ENCODE measurements around the gene CFDP1.
A peak's percentile ranks its signal among the peaks of the same experiment; 100 is the strongest.

The CFDP1 gene

DNA sequence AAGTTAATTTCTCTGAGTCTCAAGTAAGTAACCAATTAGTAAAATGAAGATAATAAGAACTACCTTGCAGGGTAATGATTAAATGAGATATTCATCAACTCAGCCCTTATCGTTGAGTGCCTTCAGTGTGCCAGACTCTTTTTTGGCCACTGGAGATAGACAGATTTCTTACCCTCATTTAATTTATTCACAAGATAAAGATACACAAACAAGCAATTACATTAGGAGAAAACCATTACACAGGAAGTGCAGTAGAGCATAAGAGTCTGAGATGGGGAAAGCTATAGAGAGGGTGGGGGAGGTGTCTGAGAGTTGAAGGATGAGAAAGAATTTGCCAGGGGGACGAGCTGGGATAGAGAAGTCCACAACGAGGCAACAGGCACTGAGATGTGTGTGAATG is 109.4 kb downstream of the CFDP1 start:
- no peak for DNase-seq (ENCODE audit: low read depth in 4 of 4, low spot score in 1 of 4)

DNA sequence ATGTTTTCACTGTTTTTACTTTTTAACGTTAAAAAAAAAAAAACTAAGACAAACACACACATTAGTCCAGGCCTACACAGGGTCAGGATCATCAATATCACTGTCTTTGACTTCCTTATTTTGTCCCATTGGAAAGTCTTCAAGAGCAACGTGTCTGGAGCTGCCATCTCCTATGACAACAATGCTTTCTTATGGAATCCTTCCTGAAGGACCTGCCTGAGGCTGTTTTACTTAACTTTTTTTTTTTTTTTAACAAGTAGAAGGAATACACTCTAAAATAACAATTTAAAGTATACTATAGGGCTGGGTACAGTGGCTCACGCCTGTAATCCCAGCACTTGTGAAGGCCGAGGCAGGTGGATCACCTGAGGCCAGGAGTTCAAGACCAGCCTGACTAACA is 110.1 kb downstream of the CFDP1 start:
- DNase-seq (ENCODE audit: low read depth in 4 of 4, low spot score in 1 of 4) = no peak

DNA sequence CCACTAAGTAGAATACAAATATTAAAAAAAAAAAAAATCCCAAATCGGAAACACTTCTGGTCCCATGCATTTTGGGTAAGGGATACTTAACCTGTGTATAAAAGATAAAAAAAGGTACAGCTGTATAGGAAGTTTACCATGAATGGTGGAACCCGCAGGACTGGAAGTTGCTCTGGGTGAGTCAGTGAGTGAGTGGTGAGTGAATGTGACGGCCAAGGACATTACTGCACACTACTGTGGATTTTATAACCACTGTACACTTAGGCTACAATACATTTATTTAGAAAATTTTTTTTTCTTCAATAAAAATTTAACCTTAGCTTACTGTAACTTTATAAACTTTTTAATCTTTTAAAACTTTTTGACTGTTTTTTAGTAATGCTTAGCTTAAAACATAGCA is 110.6 kb downstream of the CFDP1 start:
- no peak for DNase-seq (ENCODE audit: low read depth in 4 of 4, low spot score in 1 of 4)

DNA sequence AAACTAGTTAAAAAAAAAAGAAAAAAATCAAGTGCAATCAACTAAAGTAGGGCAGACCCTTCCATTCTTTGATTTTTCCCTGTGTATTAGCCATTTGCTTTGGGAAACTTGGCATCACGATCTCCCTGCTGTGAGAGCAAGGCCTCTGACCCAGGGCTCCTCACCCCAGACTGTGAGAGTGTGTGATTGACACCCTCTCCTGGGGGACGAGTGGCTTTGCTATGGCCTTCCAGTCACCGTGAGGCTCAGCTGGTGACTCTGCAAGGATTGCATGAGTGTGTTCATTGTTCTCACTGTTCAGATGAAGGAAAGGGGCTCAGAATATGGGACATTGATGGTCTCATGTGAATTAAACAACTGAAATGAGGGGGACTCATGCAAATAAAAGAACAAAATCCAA is 112.9 kb downstream of the CFDP1 start:
- DNase-seq (ENCODE audit: low read depth in 4 of 4, low spot score in 1 of 4) = no peak

DNA sequence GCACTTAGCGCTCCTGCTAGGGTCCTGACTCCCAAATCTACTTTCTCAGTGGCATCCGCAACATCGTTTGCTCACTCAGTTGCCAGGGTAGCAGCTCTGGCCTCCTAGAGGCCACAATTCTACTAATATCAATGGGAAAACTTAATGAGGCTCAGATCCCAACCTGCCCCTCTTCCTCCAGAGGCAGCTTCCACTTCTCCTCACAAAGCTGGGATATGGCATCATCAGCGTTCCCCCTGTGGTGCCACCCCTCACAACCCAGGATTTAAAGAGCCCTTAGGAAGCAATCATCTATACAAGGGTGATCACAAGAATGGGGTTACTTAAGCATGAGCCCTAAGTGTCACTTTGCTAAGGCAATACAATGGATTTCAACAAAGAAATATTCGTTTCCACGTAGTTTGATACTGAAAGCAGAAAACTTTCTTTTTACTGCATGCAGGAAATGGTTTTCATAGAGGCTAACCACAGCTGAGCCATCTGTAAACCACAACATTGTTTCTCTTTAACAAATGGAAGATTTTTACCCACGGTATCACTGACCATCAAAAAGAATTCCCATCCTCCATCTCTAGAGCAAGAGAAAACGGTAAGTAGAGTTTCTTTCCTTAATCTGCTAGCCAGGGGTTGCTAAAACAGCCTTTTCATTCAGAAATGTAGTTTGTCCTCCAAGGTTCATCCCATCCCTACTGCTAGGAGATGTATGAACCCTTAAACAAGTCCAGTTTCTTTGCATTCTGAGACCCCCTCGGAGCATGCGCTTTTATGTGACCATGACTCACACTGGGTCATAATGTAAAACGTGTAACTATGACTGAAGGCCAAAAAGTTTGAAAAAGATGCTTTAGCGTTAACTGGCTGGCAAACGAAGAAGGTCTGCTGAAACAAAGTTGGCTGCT is 113.5 kb downstream of the CFDP1 start:
- no peak for DNase-seq (ENCODE audit: low read depth in 4 of 4, low spot score in 1 of 4)

DNA sequence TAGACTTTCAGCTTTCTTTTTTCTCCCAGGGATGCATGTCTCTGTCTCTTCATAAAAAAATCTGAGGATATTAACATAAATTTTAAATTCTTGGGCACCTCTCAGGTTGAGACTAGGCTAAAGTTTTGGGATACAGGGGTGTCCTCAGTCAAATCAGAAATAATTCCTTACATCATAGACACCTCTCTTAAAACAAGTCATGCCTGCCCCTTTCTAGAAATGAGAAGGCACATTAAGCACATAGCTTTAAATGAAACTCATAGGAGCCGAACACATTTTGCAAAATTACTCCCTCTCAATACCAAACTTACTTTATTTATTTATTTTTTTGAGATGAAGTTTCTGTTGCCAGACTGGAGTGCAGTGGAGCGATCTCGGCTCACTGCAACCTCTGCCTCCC is 114.6 kb downstream of the CFDP1 start:
- DNase-seq (ENCODE audit: low read depth in 4 of 4, low spot score in 1 of 4) = no peak

DNA sequence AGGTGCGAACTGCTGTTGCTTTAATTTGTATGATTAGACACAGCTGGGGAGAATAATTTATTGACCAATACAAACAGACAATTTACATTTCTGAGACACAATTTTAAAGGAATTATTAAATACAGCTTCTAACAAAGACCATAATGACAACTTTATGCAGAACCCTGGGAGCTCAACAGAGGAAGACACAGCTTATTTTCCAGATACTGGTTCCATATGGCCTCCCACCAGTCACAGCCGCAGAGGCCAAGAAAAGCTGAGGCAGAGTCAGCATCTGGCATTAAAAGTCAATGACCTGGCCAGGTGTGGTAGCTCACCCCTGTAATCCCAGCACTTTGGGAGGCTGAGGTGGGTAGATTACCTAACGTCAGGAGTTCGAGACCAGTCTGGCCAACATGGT is 115.8 kb downstream of the CFDP1 start:
- DNase-seq (ENCODE audit: low read depth in 4 of 4, low spot score in 1 of 4) = no peak

DNA sequence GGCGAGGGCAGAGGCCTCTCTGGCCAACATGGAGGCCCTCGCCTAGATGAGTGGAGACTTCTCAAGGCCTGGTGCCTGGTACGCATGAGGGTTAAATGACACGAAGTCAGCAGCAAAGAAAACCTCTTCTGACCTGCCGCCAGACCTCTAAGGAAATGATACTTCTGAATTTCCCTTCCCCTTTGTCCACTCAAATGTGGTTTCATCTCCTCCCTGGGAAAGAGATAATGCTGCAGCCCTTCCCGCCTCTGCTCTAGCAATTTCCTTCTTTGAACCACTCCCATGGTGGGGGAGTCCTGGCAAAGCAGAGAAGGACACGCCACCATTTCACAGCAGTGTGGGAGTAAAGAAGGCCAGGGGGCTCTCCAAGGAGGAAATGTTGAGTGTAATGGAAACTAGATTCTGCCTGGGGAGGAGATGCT is 116.2 kb downstream of the CFDP1 start:
- no peak for DNase-seq (ENCODE audit: low read depth in 4 of 4, low spot score in 1 of 4)

DNA sequence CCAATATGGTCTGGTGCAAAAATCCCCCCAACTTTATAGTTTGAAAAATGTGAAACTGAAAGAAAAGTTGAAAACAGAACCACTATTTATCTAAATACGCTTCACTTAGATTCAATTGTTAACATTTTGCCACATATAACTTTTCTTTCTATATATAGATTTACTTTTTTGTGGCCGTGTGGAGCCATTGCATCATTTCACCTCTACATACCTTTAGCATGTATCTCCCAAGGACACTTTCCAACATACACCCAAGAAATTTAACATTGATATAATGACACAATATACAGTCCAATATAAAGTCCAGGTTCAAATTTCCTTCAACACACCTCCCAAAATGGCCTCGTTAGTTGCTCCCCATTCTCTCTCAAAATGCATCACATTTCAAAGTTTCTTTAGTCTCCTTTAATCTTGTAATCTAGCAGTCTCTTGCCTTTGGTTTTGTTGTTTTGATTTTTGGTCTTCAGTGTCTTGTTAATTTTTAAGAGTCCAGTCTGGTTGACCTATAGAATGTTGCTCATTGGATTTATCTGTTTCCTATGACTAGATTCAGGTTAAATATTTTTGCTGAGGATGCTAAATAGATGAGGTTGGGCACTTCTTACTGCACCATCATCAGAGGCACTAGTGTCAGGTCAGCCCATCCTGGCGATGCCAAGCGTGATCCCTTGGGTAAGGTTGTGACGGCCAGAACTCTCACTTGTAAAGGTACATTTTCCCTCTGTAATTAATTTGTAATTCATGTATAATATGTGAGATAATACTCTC is 117.6 kb downstream of the CFDP1 start:
- DNase-seq (ENCODE audit: low read depth in 4 of 4, low spot score in 1 of 4) = no peak

DNA sequence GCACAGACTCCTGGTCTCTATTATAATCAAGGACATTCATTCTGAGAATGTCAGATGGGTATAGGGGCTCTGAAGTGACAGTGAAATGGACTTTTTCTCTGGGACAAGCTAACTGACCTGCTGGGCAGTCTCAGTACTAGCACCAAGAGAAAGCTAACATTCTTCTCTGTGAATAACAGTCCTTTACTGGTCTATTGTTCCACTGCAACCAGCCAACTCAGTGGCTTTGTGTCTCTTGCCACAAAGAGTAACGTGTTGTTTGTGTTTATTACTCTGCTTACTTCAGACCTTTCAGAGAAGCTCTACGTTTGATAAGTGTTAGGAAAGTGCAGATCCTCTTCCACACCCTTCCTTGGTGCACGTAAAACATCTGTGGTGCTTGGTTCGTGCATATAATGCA is 120.4 kb downstream of the CFDP1 start:
- DNase-seq (ENCODE audit: low read depth in 4 of 4, low spot score in 1 of 4) = no peak

DNA sequence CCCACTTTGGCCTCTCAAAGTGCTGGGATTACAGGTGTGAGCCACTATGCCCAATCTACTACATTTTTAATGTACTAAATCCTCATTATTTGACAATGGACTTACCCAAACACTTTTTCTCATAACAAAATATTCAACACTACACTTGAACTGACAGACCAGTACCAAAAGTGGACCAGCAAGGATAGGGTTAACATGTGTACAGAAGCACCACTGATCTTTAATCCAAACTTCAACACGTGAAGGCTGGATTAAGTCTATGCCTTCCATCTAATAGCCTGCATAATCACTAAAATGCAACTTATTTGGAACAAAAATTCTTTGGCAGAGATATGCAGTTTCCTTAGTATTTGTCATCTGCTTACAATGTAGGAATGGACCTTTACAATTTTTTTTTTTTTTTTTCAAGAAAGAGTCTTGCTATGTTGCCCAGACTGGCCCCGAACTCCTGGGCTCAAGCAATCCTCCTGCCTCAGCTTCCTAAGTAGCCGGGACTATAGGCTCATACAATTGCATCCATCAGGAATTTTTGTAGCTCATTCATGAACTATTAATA is 121.8 kb downstream of the CFDP1 start:
- DNase-seq (ENCODE audit: low read depth in 4 of 4, low spot score in 1 of 4) = no peak

DNA sequence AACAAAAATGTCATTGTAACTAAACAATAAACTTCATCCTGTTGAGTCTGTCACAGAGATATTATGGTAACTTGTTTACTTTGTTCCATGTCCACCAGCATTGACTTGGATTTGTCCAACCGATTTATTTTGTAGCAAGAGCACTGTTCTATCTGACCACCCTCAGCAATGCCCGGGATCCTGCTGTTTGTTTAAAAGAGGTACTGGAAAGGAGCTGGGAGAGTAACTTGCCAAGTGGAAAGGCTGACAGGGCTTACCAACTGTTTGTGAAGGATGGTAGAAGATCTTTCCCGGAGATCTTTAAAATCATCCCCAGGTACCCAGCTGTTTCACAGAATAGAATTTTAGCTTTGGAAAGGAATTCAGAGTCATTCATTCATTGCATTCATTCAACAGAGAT is 122.8 kb downstream of the CFDP1 start:
- DNase-seq (ENCODE audit: low read depth in 4 of 4, low spot score in 1 of 4) = no peak

DNA sequence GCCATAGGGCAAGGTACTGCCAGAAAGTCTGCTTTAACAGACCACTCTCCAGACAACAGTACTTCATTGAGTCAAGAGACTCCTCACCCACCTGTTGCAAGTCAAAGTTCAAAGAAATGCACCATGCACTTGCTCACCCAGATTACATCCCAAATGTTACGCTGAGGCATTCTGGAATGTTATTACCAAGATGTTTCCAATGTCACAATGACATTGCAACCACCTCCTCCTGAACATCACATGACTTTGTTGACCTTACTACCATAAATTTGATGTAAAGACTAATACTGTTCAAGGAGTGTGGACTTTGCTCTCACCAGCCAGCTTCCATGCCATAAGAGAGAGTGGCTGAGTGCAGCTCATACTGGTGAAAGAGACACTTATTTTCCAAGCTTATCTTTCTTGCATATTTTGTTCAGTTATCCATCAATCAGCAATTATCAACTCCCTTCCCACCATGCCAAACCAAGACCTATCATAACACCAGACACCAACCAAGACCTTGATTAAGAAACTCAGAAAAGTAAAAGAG is 123.3 kb downstream of the CFDP1 start:
- no peak for DNase-seq (ENCODE audit: low read depth in 4 of 4, low spot score in 1 of 4)

DNA sequence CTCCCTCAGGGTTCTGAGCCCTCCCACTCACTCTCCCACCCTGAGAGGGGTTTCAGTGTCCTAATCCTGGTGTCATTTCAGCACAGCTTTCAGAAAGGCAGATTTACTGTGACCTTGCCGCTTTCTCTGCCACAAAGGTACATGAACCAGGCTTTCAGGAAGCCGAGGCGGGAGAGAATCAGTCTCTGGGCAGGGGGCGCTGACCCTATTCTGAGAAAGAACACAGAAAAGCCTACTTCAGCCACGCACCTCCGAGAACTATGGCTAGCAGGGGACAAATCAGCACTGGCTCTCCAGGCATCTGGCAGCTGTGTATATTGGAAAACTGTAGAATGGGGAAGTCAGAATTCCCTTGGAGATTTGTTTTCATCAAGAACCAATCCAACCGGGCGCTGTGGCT is 124.1 kb downstream of the CFDP1 start:
- DNase-seq (ENCODE audit: low read depth in 4 of 4, low spot score in 1 of 4) = no peak

DNA sequence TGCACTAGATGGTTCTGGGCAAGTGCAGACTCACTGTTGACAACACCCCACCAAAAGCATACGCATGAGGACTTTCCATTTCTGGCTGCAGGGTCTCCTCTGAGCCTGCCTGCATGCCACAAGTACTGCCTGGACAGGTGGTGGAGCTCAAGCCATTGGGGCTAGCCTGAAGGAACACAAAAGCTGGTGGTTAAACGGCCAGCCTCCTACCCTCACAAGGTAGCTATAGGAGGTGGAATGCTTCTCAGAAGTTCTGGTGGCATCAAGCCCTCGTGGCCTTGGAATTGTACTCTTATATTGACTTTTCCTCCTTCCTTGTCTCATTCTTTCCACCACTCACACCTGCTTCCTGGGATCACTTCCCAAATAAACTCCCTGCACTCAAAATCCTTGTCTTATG is 125.3 kb downstream of the CFDP1 start:
- DNase-seq (ENCODE audit: low read depth in 4 of 4, low spot score in 1 of 4) = no peak

DNA sequence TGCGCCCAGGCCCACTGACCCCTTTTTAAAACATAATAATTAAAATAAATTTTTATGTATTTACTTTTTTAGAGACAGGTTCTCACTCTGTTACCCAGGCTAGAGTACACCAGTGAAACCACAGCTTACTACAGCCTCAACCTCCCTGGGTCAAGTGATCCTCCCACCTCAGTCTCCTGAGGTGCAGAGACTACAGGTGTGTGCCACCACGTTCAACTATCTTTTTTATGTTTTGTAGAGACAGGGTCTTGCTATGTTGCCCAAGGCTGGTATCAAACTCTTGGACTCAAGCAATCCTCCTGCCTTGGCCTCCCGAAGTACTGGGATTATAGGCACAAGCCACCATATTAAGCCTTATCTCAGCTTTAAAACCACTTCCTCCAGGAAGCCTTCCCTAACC is 125.8 kb downstream of the CFDP1 start:
- DNase-seq (ENCODE audit: low read depth in 4 of 4, low spot score in 1 of 4) = no peak

DNA sequence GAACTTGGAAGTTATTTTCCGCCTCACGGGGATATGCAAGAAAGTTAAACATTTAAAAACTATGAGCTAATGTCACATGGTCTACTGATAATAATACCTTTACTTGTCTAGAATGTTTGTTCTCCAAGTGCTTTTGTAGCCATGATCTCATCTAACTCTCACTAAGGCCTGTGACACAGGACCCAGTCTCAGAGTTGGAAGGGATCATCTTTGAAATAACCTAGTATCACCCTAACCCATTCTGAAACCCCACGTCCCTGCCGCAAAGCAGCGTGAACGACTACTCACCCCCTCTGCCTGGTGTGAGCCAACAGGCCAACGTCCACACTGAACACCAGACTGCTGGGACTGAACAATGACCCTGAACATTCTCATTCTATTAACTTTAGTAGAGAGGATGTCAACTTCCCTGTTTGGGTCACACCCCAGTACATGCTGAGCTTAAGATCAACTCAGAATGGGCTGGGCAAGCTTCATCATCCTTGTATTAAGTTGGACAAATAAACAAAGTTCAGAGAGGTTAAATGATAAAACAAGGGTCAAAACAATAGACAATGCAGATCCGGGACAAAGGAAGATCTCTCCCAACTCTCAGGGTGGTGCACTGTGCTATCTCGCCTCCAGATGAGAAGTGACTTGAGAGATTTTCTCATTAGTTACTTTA is 127.1 kb downstream of the CFDP1 start:
- DNase-seq (ENCODE audit: low read depth in 4 of 4, low spot score in 1 of 4) = no peak

DNA sequence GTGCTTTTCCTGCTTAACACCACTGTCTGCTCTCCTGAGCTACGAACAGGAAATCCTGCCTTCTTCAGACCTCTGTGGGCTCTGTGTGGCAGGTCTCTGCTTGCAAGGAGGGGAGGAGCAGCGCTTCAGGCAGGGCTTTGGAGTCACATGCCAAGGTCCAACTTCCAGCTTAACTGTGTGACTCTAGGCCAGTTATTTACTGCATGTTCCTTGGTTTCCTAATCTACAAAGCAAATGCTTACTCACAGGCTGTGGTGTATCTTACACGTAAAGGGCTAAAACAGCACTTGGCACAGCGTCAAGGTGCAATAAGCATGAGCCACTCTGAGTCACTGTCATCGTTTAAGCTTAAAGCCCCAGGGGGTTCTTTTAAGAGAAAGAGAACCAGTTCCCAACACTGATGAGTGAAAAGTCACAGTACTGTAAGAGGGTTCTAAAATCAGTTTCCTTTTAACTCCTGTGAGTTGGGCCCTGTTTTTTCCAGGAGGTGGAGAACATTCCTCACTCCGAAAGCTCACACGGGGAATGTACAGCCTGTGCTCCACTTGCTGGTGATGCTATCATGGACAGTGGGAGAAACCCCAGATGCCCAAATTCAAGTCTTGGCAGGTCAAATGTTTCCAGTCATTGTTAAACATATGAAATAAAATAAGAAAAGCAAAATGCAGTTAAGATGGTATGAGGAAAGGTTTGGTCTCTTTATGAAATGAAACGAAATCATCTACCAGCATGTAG is 127.8 kb downstream of the CFDP1 start:
- DNase-seq (ENCODE audit: low read depth in 4 of 4, low spot score in 1 of 4) = peak; percentile 17 to 60 (median 34)

DNA sequence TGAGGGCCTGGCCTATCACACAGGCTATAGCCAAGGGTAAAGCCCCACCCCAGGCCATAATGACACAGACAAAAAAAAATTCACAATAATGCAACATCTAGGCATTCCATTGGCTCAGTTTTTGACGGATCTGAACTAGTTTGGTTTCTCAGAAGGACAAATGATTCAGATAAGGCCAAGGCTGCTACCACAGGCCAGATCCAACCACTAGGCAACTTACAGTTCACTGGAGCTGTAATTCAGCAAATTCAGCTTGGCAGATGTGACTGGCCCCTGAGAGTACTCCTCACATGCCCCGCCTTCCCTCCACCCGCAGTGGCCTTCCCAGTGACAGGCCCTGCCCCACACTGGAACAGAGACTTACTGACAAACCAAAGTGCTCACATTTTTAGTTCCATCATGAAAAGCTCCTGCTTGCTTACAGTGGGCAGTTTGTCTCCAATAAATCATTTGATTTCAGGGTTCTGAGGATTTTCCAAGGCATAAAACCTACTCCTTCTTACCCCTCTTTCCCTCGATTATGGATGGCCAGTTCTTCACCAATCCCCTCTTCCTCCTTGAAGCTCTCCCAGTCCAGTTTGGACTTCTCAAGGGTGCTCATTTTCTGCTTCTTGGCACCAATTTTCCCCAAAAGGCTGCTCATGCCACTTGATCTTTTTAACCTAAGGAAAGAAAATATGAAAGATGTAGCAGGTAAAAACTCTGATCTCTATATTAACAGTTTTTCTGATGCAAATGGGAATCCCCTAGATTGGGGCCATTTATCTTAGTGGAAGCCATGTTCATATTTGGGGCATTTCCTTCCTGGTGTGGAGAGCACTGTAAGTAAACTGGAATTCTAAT is 128.6 kb downstream of the CFDP1 start:
- no peak for DNase-seq (ENCODE audit: low read depth in 4 of 4, low spot score in 1 of 4)

DNA sequence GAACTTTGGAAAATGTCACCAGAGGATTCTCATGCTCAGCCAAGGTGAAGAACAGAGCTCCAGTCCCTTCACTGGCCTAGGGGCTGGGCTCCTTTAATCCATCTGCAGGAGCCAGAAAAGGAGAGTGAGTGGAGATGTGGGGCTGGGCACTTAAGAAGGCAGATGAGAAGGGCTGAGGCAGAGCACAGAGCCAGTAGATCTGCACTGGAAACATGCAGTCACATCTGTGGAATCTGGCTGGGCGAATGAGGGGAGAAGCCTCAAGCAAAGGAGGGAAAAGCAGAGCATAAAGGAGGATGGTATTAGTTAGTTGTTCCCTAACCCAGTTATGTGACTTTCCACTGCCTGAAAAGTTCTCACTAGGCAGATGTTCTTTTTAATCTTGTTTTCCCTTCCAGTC is 131.5 kb downstream of the CFDP1 start:
- DNase-seq (ENCODE audit: low read depth in 4 of 4, low spot score in 1 of 4) = no peak

Data from stimulated activated CD4-positive, alpha-beta T cell treated with anti-CD3 and anti-CD28 coated beads, Interleukin-1b, Interleukin-23, amount 100 ng/mL, for 24 hours (primary cell).